Dermis microvascular lymphatic vessel endothelial cell (primary cell): ENCODE results near the gene AMOT. TPM values are rescaled to one million over a fixed set of nuclear protein-coding genes. Genes with fewer than 3 reads are reported as not detected.

Experiments used
- DNase-seq, 2 donors: peaks; one replicate each; pipeline versions ENCODE4 v3.0.0 to v3.0.0-alpha.2; 2010; ENCODE audit warnings: low read depth in 2 of 2
- total RNA-seq: library from RNA; depleted of rRNA; stranded (reverse); fragments of >200 nt; gene quantifications from 2 replicates; pipeline ENCODE4 v1.2.1, GENCODE V29; 2014

Gene AMOT
- total RNA-seq, 1 donor from 2014 or later = 2.6 TPM

GRCh38 chrX:112746812-112747595 lies 93.6 kb downstream of the AMOT start:
- DNase-seq = no peak

- DNase-seq = no peak
Observed at GRCh38 chrX:112738347-112739033, 102.1 kb downstream of the AMOT start.

GRCh38 chrX:112736310-112736709 lies 104.3 kb downstream of the AMOT start:
- no peak for DNase-seq

- no peak for DNase-seq
Observed at GRCh38 chrX:112735147-112735546, 105.5 kb downstream of the AMOT start.

GRCh38 chrX:112734290-112734689 lies 106.3 kb downstream of the AMOT start:
- no peak for DNase-seq

- no peak for DNase-seq
Observed at GRCh38 chrX:112731793-112732192, 108.8 kb downstream of the AMOT start.

Other genes starting within 250 kb of the AMOT start
- under 0.01 and 0.13 TPM in 2 replicates for gene LHFPL1, start 160.9 kb downstream of the AMOT start, total RNA-seq